ENCODE measurements around the gene HOMER3.
"Not testable (repeated sequence)": the region's sequence is repeated elsewhere in the genome, so short reads cannot be mapped to it uniquely, and the experiment has no call there.

The HOMER3 gene

DNA sequence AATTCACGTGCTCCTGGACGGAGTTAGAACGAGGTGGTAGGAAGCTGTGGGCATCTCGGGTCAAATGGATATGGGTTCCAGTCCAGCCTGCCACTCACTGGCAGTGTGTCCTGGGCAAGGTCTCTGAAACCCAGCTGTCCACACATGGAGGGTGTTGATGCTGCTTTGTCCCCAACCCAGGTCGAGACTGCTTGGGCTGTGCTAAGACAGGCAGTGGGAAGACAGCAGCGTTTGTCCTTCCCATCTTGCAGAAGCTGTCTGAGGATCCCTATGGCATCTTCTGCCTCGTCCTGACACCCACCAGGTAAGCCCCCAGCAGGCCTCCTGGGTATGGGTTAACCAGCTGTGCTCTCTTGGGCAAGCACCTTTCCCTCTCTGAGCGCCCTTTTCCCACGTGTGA lies 20.6 kb downstream of the HOMER3 start:
- Histone ChIP-seq H3K27me3 (no peaks in the 10 kb centered on the region), H3K36me3 (peaks cover 40 to 51% (median 44%) of the 10 kb centered on the region in 3 donors), H3K27ac (peak overlapping the region; percentile 80 to 82)

DNA sequence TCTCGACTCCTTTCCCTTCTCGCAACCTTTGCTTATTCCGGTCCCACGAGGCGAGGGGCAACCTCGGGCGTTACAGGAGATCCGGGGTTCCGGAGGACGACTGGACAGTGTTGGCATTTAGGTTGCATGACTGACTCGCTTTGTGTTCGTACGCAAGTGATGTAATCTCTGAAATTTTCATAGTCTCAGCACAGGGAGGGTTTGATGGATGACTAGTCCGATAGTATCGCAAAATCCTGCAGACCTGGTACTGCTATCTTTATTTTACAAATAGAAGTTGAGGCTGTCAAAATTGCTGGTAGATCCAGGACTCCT lies 21.2 kb downstream of the HOMER3 start:
- Histone ChIP-seq H3K4me3 (peak overlapping the region; percentile 84 to 87), H3K9me3 (no peaks in the 10 kb centered on the region), H3K27me3 (no peaks in the 10 kb centered on the region), H3K36me3 (peaks cover 35 to 51% (median 44%) of the 10 kb centered on the region in 3 donors), H3K4me1 (peaks cover 0 to 55% (median 29%) of the 10 kb centered on the region in 4 donors), H3K27ac (peak overlapping the region; percentile 80 to 82)
- TF ChIP-seq, protein P1, sequence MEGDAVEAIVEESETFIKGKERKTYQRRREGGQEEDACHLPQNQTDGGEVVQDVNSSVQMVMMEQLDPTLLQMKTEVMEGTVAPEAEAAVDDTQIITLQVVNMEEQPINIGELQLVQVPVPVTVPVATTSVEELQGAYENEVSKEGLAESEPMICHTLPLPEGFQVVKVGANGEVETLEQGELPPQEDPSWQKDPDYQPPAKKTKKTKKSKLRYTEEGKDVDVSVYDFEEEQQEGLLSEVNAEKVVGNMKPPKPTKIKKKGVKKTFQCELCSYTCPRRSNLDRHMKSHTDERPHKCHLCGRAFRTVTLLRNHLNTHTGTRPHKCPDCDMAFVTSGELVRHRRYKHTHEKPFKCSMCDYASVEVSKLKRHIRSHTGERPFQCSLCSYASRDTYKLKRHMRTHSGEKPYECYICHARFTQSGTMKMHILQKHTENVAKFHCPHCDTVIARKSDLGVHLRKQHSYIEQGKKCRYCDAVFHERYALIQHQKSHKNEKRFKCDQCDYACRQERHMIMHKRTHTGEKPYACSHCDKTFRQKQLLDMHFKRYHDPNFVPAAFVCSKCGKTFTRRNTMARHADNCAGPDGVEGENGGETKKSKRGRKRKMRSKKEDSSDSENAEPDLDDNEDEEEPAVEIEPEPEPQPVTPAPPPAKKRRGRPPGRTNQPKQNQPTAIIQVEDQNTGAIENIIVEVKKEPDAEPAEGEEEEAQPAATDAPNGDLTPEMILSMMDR (IDR thresholded peaks at IDR 0.05): no peak
- DNase-seq: no peak
- intact Hi-C loops (cut with DNase I; ENCODE audit: low total_unique reads): no loop called here

More for the DNA sequence above, 20.6 kb downstream of the HOMER3 start:
- no peaks in the 10 kb centered on the region for H3K9me3 ChIP-seq
- H3K4me1 ChIP-seq: peaks cover 0 to 51% (median 29%) of the 10 kb centered on the region in 4 donors
- TF ChIP-seq, protein P1 (IDR thresholded peaks at IDR 0.05): no peak
- intact Hi-C loops (cut with DNase I; ENCODE audit: low total_unique reads): no loop called here
- peak overlapping the region; percentile 84 to 87 for H3K4me3 ChIP-seq
- no peak for DNase-seq

DNA sequence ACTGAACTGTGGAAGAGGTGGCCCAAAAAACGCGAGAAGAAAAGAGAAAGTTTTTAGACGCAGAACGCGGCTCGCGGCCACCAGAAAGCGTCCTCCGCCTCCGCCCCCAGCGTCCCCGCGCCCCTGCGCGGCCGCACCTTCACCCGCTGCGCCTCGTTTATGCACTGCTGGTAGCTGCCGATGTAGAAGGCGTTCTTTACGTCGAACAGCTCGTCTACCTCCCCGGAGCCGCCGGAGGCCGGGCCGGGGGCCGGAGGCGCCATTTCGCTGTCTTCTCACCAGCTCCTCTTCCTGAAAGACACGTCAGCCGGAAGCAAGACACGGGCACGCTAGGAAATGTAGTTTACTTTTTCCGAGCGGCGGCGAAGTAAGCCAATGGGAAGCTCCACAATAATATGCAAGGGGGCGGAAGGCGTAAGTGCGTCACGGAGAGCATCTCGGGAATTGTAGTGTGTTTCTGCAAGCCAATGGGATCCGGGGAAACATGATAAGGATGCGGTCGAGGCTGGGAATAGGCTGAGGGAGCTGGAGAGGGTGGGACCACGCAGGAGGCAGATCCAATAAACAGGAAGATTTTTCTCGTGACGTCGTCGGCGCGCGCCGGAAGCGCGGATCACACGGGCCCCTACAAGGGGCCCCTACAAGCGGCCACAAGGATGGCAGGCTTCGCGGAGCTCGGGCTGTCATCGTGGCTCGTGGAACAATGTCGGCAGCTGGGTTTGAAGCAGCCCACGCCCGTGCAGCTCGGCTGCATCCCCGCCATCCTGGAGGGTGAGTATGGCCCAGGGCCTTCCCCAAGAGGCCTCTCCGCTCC lies 21.7 kb downstream of the HOMER3 start, which contains the start of the genes COPE and DDX49:
Gene COPE (minus strand): TSS at position 302 of the 814 bp plus-strand sequence. CDS start 39 bp downstream, at position 263.
Gene DDX49 (plus strand): TSS at position 630 of the 814 bp plus-strand sequence. CDS start 27 bp downstream, at position 657.
- Histone ChIP-seq H3K27me3 (no peaks in the 10 kb centered on the region), H3K36me3 (peaks cover 29 to 51% (median 41%) of the 10 kb centered on the region in 3 donors), H3K27ac (peak within 1 kb of the TSS; percentile 83 to 86), H3K4me3 (peak within 1 kb of the TSS; percentile 84 to 87), H3K4me1 (peaks cover 0 to 55% (median 29%) of the 10 kb centered on the region in 4 donors), H3K9me3 (no peaks in the 10 kb centered on the region)
- TF ChIP-seq, protein P1 (IDR thresholded peaks at IDR 0.05): peak in 1 of 2 experiments; percentile 20
- peak; percentile 99 for DNase-seq
- intact Hi-C loops (cut with DNase I; ENCODE audit: low total_unique reads): no loop called here

DNA sequence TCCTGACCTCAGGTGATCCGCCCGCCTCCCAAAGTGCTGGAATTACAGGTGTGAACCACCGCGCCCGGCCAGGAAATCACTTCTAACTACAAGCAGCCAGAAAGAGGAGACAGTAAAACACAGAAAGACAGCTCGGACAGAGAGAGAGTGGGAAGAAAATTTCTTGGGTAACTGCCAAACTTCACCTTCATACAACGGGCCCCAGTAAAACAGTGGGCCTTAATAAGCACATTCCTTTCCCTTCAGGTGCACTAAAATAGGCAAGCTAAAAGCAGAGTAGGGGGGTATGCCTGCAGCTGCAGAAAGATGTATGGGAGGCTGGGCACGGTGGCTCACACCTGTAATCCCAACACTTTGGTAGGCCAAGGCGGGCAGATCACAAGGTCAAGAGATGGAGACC lies 23.4 kb downstream of the HOMER3 start:
- DNase-seq; H3K9me3 ChIP-seq; H3K27me3 ChIP-seq; H3K27ac ChIP-seq; H3K4me3 ChIP-seq; intact Hi-C loops (cut with DNase I; ENCODE audit: low total_unique reads): not testable (repeated sequence)
- H3K4me1 ChIP-seq: peaks cover 0 to 55% (median 29%) of the 10 kb centered on the region in 4 donors
- peaks cover 14 to 49% (median 39%) of the 10 kb centered on the region in 3 donors for H3K36me3 ChIP-seq

DNA sequence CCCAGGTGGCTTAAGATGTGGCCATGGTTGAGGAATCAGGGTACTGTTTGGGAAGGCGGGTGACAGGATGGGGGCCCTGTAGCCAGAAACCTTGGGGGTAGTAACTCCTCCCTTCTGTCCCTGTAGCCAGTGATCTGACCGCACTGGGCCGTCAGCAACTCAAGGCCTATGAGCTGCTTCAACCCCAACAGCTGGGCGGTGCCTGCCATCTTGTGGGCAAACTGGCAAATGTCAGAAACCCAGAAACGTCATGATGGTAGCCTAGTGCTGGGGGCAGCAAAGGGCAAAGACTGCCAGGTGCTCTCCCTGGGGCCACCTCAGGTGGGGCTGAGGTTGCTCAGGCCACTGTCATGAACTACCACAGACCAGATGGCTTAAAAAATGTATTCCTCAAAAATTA lies 25.4 kb downstream of the HOMER3 start:
- TF ChIP-seq, protein P1 (IDR thresholded peaks at IDR 0.05): no peak
- no peaks in the 10 kb centered on the region for H3K9me3 ChIP-seq
- intact Hi-C loops (cut with DNase I; ENCODE audit: low total_unique reads): no loop called here
- no peak for DNase-seq
- peaks cover 0 to 45% (median 21%) of the 10 kb centered on the region in 4 donors for H3K4me1 ChIP-seq
- H3K4me3 ChIP-seq: no peak overlapping the region
- H3K27ac ChIP-seq: no peak overlapping the region
- H3K27me3 ChIP-seq: no peaks in the 10 kb centered on the region
- peaks cover 5 to 51% (median 35%) of the 10 kb centered on the region in 3 donors for H3K36me3 ChIP-seq

DNA sequence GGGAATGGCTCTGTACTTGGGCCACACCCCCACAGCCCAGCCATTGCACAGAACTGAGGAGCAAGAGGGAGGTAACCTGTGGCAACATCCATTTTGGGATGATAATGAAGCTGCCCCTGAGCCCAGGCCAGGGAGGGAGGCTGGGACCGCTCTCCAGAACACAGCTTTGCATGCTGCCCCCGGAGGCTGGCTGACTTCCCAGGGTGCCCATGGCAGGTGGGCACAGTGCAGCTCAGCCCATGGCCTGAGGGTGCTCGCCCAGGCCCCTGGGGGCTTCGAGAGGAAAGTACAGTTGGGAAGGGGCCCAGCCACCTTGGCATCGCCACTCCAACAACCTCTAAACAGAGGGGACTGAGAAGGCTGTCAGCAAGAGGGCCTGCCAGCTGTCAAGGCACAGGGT lies 27.6 kb downstream of the HOMER3 start:
- no peak for DNase-seq
- Histone ChIP-seq H3K4me1 (peaks cover 0 to 32% (median 12%) of the 10 kb centered on the region in 4 donors), H3K9me3 (no peaks in the 10 kb centered on the region), H3K27me3 (no peaks in the 10 kb centered on the region), H3K36me3 (peaks cover 8 to 71% (median 45%) of the 10 kb centered on the region in 3 donors), H3K27ac (no peak overlapping the region), H3K4me3 (no peak overlapping the region)
- TF ChIP-seq, protein P1 (IDR thresholded peaks at IDR 0.05): no peak
- intact Hi-C loops (cut with DNase I; ENCODE audit: low total_unique reads): no loop called here

Data from tibial artery (tissue), 4 donors.